ENCODE data around the gene ST6GALNAC4.

Gene ST6GALNAC4

DNA sequence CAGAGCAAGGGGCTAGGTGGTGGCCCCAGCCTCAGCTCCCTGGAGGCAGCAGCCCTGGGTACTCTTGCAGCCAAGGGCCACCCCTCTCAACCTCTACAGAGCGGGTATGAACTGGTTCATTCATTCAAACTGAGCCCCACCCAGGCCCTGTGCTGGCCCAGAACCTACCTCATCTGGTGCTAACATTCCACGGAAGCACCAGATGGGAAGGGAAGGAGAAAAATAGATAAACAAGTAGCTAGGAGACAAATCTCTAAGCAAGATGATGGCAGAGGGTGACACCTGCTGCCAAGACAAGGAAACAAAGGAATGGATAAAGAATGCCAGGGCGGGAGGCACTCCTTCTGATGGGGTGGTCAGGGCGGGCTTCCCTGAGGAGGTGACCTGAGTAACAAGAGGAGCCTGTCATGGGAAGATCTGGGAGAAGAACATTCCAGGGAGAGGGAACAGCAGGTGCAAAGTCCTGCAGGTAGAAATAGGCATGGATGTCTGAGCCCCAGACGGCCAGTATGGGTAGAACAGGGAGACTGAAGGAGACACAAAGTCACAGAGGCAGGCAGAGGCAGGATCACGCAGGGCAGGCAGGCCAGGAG lies 6.1 kb downstream of the ST6GALNAC4 start:
- DNase-seq: no peak

GRCh38 chr9:127909839-127910273 lies 7.0 kb downstream of the ST6GALNAC4 start:
- DNase-seq: no peak

- no peak for DNase-seq
These were observed 8.2 kb downstream of the ST6GALNAC4 start for GRCh38 chr9:127908660-127908926.

GRCh38 chr9:127907867-127908659 lies 8.8 kb downstream of the ST6GALNAC4 start:
- no peak for DNase-seq

GRCh38 chr9:127905788-127906191 lies 11.1 kb downstream of the ST6GALNAC4 start:
- DNase-seq: no peak

- DNase-seq: no peak
These were observed 11.7 kb downstream of the ST6GALNAC4 start for GRCh38 chr9:127905004-127905728.

DNA sequence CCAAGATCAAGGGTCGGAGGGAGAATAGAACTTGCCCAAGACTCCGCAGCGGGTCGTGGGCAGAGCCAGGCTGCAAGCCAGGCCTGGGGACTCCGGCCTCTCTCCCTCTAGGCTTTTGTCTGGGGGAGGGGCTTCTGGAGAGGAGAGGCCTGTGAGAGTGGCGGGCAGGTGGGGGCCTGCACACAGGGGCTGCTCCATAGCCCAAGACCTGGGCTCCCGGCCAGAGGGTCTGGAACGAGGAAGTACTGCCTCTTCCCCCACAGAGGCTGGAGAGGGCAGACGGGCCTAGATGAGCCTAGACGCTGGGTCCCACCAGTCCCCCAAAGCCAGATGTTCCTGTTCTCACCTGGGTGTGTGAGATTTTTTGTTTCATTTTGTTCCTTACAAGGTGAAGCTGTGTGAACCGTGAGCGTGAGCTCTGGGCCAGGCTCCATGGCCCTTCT lies 12.3 kb downstream of the ST6GALNAC4 start:
- DNase-seq: no peak

- peak; percentile 85 for DNase-seq
These were observed 13.0 kb downstream of the ST6GALNAC4 start for GRCh38 chr9:127903557-127904475.

- peak; percentile 72 for DNase-seq
These were observed 17.5 kb downstream of the ST6GALNAC4 start, which contains the start of gene ST6GALNAC6 for GRCh38 chr9:127899128-127899943. Gene ST6GALNAC6 (minus strand): TSS chr9:127899603. CDS start chr9:127897981, 1,622 bp downstream.

- no peak for DNase-seq
These were observed 18.3 kb downstream of the ST6GALNAC4 start for GRCh38 chr9:127898433-127899127.

GRCh38 chr9:127897193-127897692 lies 19.6 kb downstream of the ST6GALNAC4 start:
- no peak for DNase-seq

DNA sequence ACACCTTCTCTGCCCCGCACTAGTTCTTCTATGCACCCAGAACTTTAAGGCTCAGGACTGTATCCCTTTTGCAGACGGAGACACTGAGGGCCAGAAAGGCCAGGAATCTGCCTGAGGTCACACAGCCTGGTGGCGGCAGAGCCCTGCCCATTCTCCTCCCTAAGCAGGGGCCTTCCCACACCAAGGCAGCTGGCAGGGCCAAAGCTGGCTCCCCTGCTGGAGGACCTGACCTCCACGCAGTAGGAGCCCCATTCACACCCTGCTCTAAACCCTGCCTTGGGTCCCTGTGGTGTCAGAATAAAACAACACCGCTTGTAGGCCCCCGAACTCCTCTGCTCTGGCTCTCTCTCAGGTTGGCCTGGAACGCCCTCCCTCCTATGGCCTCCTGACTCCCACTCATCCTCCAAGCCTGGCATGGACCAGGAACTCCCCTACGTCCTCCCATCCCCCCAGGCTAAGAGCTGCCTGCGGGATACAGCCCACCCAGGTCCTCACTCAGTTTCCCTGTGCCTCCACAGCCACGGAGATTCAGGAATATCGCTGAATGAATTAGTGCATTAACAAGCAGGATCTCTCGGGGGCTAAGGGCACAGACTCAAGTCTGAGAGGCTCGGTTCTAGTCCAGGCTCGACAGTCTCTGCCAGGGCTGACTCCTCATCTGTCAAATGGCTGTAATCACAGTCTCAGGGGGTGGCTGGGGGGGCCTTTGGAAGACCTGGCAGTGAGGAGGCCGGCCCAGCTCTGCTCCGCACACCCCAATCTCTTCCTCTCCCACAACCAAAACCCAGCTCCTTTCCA lies 20.2 kb downstream of the ST6GALNAC4 start:
- no peak for DNase-seq

DNA sequence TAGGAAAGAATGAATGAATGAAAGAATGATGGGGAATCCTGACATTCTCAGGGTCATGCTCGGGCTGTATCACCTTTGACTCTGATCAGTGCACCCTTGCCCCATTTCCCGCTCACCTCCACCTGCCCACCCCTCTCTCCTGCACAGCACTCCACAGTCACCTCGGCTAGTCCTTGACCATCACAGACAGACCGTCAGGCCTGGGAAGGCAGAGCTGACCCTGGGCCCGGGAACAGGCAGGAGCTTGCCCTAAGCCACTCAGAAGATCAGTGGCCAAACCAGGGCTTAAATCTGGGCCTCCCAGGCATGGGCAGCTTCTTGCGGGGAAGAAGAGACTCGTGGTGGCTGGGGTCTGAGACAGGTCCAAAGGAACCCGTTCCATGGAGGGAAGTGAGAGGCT lies 21.0 kb downstream of the ST6GALNAC4 start:
- no peak for DNase-seq

DNA sequence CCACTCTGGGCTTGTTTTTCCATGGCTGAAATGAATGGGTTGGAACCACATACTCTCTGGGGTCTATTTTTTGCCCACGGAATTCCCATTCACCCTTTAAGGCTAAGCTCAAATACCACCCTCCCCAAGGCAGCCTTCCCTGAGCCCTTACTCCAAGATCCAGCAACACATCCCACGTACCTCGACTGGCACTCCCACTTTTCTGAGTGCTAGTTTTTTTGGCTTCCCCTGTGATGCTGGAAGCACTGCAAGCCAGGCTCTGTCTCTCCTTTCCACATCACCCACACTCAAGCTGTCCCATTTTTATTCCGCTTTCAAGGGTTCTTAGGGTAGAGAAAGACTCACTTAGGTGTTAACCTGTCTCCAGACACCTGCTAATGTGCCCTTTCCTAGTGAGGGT lies 23.4 kb downstream of the ST6GALNAC4 start:
- no peak for DNase-seq

DNA sequence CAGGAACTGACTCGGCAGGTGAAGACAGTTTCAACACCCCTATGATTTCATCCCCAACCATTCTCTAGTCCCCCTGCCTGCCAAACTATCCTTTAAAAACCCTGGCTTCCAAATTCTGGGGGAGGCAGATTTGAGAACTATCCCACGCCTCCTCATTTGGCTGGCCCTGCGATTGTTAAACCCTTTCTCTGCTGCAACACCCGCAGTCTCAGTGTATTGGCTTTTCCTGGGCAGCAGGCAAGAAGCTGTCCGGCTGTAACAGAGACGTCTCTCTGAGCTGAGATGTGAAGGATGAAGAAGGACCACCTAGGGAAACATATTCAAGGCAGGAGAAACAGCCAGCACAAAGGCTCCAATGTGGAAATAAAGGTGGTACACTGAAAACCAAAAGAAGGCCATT lies 24.0 kb downstream of the ST6GALNAC4 start:
- no peak for DNase-seq

- DNase-seq: no peak
These were observed 26.8 kb downstream of the ST6GALNAC4 start for GRCh38 chr9:127890053-127890452.

- no peak for DNase-seq
These were observed 29.0 kb downstream of the ST6GALNAC4 start for GRCh38 chr9:127887792-127888191.

DNA sequence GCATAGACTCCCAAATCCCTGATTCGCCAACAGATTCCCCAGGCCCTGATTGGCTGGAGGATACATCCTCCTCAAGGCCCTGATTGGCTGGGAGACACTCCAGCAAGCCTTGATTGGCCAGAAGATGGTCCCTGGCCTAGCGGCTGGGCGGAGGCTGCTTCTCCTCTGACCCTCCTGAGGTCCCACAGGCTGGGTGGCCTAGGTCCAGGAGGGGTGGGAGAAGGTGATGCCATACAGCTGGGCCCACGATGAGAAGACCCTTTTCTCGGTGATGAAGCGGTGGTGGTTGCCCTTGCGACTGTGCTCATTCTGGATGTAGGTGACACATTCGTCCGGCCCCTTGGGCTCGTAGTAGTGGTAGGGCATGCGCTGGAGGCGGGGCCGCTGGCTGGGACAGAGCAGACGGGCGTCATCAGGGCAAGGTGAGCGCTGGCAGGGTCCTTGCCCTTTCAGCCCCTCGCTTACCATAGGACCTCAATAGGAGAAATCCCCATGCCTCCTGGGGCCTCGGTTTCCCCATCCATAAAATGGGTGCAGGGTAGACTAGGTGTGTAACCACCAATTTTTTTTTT lies 30.4 kb downstream of the ST6GALNAC4 start:
- DNase-seq: no peak

GRCh38 chr9:127885508-127886281 lies 31.1 kb downstream of the ST6GALNAC4 start:
- DNase-seq: no peak

All from stimulated activated CD4-positive, alpha-beta T cell treated with anti-CD3 and anti-CD28 coated beads, Interleukin-1b, Interleukin-23, amount 100 ng/mL, for 48 hours (primary cell).